Right forelimb (tissue), 1 donor: Measurements from ENCODE around the gene TFPI.
"Not testable (repeated sequence)": the region's sequence is repeated elsewhere in the genome, so short reads cannot be mapped to it uniquely, and the experiment has no call there.

Source experiments
- DNase-seq: peaks from one replicate; pipeline ENCODE4 v3.0.0-alpha.2; 2018

The TFPI gene

GRCh38 chr2:187527262-187527661, 27.0 kb downstream of the TFPI start:
- DNase-seq: no peak

DNA sequence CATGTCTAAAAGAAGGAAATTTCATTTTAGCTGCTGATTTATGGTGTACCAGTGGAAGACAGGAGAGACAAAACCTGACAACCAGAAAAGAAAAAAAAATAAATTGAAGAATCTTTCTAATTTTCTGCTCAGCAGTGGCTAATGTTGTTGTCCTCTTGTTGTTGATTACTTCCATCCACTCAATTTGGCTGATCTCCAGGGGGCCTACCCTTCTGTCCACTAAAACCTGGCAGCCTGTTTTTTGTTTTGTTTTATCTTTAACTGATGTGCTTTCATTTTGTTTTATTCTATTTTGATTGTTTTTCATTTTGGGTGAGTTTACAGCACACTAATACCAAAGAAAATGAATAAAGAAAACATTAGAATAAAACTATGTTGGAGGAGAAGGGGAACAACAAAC, 27.4 kb downstream of the TFPI start:
- no peak for DNase-seq

GRCh38 chr2:187525163-187525900, 28.9 kb downstream of the TFPI start:
- DNase-seq: no peak

DNA sequence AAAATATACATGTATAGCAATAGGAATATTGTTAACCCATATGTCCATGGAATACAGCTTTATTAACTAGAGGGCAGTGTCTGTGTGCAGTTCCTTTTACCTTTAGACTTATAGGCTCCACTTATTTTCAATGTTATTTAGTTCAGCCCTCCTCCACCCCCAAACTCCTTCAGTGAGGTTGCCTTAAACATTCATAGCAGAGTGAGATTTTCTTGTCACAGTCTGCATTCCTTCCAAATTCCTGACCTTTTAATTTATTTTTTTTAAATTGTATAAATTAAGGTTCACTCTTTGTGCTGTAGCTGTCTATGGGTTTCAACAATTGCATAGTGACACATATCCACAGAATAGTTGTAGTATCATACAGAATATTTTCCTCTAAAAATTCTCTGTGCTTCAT, 30.9 kb downstream of the TFPI start:
- no peak for DNase-seq

DNA sequence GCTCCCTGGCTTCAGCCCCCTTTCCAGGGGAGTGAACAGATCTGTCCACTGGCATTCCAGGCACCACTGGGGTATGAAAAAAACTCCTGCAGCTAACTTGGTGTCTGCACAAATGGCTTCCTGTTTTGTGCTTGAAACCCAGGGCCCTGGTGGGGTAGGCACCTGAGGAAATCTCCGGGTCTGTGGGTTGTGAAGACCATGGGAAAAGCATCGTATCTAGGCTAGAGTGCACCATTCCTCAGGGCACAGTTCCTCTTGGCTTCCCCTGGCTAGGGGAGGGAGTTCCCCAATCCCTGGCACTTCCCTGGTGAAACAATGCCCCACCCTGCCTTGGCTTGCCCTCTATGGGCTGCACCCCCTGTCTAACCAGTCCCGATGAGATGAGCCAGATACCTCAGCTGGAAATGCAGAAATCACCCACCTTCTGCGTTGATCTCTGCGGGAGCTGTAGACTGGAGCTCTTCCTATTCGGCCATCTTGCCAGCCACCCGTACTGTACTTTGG, 34.1 kb downstream of the TFPI start:
- DNase-seq: no peak

DNA sequence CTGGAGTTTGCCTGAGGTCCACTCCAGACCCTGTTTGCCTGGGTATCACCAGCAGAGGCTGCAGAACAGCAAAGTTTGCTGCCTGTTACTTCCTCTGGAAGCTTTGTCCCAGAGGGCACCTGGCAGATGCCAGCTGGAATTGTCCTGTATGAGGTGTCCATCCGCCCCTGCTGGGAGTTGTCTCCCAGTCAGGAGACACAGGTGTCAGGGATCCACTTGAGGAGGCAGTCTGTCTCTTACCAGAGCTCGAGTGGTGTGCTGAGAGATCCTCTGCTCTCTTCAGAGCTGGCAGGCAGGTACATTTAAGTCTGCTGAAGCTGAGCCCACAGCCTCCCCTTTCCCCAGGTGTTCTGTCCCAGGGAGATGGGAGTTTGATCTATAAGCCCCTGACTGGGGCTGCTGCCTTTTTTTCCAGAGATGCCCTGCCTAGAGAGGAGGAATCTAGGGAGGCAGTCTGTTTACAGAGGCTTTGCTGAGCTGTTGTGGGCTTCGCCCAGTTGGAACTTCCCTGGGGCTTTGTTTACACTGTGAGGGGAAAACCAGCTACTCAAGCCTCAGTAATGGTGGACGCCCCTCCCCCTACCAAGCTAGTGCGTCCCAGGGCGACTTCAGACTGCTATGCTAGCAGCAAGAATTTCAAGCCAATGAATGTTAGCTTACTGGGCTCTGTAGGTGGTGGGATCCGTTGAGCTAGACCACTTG, 34.7 kb downstream of the TFPI start:
- no peak for DNase-seq

DNA sequence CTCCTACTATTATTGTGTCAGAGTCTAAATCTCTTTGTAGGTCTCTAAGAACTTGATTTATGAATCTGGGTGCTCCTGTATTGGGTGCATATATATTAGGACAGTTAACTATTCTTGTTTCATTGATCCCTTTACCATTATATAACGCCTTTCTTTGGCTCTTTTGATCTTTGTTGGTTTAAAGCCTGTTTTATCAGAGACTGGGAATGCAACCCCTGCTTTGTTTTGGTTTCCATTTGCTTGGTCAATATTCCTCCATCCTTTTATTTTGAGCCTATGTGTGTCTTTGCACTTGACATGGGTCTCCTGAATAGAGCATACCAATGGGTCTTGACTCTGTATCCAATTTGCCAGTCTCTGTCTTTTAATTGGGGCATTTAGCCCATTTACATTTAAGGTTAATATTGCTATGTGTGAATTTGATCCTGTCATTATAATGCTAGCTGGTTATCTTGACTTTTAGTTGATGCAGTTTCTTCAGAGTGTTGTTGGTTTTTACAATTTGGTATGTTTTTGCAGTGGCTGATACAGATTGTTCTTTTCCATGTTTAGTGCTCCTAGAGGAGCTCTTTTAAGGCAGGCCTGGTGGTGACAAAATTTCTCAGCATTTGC, 36.4 kb downstream of the TFPI start:
- not testable (repeated sequence) for DNase-seq

- not testable (repeated sequence) for DNase-seq
Observed at GRCh38 chr2:187516630-187517510, 37.4 kb downstream of the TFPI start.

DNA sequence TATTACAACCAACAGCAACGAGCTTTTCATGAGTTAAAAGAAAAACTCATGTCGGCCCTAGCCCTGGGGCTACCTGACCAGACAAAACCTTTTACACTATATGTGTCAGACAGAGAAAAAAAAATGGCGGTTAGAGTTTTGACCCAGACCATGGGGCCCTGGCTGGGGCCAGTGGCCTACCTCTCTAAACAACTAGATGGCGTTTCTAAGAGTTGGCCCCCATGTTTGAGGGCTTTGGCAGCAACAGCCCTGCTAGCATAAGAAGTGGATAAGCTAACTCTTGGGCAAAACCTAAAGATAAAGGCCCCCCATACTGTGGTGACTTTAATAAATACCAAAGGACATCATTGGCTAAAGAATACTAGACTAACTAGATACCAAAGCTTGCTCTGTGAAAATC, 39.3 kb downstream of the TFPI start:
- no peak for DNase-seq

GRCh38 chr2:187514235-187514829, 39.9 kb downstream of the TFPI start:
- DNase-seq: not testable (repeated sequence)

- not testable (repeated sequence) for DNase-seq
Observed at GRCh38 chr2:187513460-187514234, 40.6 kb downstream of the TFPI start.

- no peak for DNase-seq
Observed at GRCh38 chr2:187511356-187512315, 42.6 kb downstream of the TFPI start.

DNA sequence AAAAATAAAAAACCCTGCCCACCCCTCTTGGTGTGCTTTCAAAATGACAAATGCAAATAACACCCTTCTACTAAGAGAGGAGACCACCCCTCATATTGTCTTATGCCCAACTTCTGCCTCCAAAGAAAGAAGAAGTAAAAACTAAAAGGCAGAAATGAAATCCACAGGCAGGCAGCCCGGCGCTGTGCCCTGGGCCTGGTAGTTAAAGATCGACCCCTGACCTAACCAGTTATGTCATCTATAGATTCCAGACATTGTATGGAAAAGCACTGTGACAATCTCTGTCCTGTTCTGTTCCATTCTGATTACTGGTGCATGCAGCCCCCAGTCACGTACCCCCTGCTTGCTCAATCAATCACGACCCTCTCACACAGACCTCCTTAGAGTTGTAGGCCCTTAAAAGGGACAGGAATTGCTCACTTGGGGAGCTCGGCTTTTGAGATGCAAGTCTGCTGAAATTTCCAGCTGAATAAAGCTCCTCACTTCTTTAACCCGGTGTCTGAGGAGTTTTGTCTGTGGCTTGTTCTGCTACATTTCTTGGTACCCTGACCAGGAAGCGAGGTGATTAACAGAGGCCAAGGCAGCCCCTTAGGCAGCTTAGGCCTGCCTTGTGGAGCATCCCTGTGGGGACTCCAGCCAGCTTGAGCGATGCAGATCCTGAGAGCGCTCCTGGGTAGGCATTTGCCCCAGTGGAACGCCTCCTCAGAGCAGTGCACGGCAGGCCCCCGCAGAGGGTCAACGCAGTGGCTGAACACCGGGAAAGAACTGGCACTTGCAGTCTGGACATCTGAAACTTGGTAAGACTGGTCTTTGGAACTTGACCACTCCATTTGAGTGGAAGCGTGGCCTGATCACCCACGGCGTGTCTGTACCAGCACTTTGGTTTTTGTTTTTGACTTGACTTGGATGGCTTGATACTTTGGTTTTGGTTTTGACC, 43.5 kb downstream of the TFPI start:
- not testable (repeated sequence) for DNase-seq

DNA sequence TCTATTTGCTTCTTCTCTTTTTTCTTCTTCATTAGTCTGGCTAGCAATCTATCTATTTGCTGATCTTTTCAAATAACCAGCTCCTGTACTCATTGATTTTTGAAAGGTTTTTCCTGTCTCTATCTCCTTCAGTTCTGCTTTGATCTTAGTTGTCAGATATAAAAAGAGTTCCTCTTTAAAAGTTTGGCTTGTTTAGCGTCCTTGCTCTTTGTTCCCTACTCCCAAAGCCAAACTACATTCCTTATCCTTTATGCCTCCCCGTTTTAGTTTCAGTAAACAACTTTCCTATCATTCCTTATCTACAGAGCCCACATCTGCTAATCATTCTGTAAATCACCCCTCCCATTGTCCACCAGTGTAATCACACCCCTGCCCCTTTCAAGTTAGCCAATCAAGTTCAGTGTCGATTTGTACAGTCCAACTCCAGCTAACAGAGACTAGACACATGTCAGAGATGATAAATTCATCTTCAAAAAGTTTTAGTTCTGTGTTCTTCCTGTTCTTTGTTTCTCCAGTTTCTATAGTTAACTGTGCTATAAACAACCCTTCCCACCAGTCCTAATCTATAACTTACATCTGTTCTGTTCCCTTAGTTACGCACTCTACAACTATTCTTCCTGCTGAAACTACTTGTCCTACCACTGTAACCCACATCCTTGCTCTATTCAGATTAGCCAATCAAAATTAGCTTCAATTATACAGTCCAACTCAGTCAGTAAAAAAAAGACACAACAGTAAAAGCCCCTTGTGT, 44.4 kb downstream of the TFPI start:
- DNase-seq: no peak

DNA sequence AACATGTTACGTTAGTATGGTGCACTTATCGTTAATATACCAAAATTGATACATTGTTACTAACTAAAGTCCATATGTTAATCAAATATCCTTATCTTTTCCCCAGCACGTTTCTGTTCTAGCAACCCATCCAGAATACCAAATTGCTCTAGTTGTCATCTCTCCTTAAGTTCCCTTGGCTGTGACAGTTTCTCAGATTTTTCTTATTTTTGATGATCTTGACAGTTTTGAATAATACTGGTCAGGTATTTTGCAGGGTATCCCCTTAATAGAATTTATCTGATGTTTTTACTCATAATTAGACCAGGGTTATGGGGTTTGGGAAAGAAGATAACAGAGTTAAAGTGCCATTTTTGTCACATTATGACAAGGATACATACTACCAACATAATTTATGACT, 47.8 kb downstream of the TFPI start:
- no peak for DNase-seq

DNA sequence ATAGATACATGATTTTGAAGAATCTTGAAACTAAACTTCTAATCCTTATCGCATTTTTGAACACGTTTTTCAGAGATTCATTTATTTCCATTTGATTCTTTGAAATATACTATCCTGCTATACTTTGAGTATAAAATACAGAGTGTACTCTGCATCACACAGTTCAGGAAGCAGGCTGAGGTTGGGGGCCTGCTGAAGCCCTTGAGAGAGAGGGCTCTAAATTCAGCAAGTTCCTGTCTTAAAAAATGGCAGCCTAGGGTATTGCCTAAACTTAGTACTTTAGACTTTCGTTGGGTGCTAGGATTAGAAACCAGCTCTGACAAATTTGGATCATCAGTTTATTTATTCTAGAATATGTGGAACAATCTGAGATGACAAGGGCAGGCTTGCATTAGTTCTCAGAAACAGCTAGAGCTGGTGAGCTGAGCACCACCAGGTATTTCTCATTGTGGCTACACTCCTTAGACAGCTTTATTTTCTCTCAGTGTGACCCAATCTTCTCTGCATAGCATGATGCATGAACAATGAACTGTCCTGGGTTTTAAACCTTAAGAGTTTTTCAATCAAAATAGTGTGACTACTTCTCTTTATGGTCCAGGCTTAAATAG, 49.1 kb downstream of the TFPI start:
- DNase-seq: no peak

DNA sequence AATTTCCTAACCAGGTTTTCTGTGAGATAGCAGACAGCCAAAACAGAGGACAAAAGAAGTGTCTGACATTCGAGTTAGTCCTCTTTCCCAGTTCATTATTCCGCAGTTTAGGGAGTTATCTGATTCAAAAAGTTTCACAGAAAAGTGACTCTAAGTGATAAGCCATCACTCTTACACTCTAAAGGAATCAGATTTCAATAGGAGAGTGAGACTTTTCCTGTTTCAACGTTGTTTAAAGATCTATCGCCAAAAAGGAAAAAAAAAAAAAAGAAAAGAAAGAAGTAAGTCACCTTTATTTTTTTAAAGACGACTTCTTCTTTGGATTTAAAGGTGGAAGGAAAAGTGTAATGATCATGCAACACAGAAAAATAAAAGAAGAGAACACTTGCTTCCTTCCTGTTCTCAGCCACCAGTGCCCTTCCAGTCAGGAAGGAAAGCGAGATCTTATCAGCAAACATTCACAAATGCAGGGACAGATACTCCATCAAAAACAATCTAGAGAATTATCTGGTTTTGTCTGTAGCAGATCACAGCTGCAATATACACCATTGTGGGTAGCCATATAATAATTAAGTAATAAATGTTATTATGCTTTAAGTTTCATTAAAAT, 49.8 kb downstream of the TFPI start:
- no peak for DNase-seq

DNA sequence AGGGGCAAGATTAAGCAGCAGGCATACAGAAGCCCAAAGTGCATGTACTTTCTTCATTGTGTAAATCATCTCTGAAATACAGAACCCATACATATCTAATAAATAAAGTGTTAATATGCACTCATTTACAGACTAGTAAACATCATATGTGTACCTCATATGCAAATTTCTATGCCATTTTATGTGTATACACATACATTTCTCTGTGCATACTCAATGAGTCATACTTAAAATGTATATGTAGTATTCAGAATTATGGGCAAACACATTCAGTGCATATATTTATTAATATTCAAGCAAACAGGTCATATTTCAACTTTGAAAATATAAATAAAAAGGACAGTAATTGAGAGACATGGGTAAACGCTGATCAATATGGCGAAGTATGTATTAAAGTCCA, 50.5 kb downstream of the TFPI start:
- DNase-seq: no peak
